Parathyroid adenoma (tissue), 2 donors: ENCODE data around the gene GSTK1.

Experiments
- H2AFZ ChIP-seq: fragments of 300-600 bp; sonication (generic); one replicate; pipeline ENCODE4 v1.7.0; 2017; ENCODE audit warnings: antibody characterized with exemption, mild to moderate bottlenecking
- H3K27ac ChIP-seq: fragments of 300-600 bp; sonication (generic); one replicate; pipeline ENCODE4 v1.7.0; 2017
- H3K27me3 ChIP-seq: fragments of 300-600 bp; sonication (generic); one replicate; pipeline ENCODE4 v1.7.0; 2017; ENCODE audit warnings: low read length; ENCODE audit not compliant: control insufficient read depth, insufficient read depth
- H3K36me3 ChIP-seq: fragments of 300-600 bp; sonication (generic); one replicate; pipeline ENCODE4 v1.7.0; 2017; ENCODE audit warnings: low read length; ENCODE audit not compliant: control insufficient read depth, insufficient read depth
- H3K4me1 ChIP-seq: fragments of 300-600 bp; sonication (generic); one replicate; pipeline ENCODE4 v1.7.0; 2017; ENCODE audit warnings: control low read depth
- H3K4me2 ChIP-seq: fragments of 300-600 bp; sonication (generic); one replicate; pipeline ENCODE4 v1.7.0; 2017; ENCODE audit warnings: low read length
- H3K4me3 ChIP-seq: fragments of 300-600 bp; sonication (generic); one replicate; pipeline ENCODE4 v1.7.0; 2017; ENCODE audit warnings: low read depth, low read length
- H3K79me2 ChIP-seq: fragments of 300-600 bp; sonication (generic); one replicate; pipeline ENCODE4 v1.7.0; 2017; ENCODE audit warnings: control low read depth
- H3K9ac ChIP-seq: fragments of 300-600 bp; sonication (generic); one replicate; pipeline ENCODE4 v1.7.0; 2017; ENCODE audit warnings: mild to moderate bottlenecking
- H3K9me3 ChIP-seq: fragments of 300-600 bp; sonication (generic); one replicate; pipeline ENCODE4 v1.7.0; 2017; ENCODE audit warnings: low read length; ENCODE audit not compliant: control insufficient read depth
- TF ChIP-seq, protein P1 (sequence below): fragments of 300-600 bp; sonication (generic); IDR thresholded peaks from one replicate; pipeline ENCODE4 v1.7.0; 2017; ENCODE audit warnings: antibody characterized with exemption, mild to moderate bottlenecking
- donor health status: primary hyperparathyroidism.

The GSTK1 gene

DNA sequence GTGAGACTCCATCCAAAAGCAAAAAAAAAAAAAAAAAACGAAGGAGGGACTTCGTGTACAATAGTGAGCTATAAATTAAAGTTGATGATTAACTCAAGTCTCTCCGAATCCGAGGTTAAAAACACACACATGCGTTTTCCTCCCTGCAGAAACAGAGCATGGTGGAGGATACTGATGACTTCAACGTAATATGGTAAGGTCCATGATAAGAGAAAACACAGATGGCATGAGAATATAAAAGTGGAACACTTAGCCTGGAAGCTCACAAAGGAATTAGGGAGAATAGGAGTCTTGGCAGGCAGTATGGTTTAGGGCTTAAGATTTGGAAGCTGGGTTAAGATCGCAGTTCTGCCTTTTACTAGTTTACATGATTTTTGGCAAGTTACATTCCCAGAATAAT is 20.1 kb upstream of the GSTK1 start:
- Histone ChIP-seq H3K27me3 (no peaks in the 10 kb centered on the region), H3K4me2 (no peak overlapping the region), H3K9me3 (no peaks in the 10 kb centered on the region), H3K27ac (no peak overlapping the region), H3K4me1 (no peaks in the 10 kb centered on the region), H3K36me3 (no peaks in the 10 kb centered on the region), H2AFZ (no peak overlapping the region), H3K4me3 (no peak overlapping the region), H3K9ac (no peak overlapping the region), H3K79me2 (no peaks in the 10 kb centered on the region)
- TF ChIP-seq, protein P1, sequence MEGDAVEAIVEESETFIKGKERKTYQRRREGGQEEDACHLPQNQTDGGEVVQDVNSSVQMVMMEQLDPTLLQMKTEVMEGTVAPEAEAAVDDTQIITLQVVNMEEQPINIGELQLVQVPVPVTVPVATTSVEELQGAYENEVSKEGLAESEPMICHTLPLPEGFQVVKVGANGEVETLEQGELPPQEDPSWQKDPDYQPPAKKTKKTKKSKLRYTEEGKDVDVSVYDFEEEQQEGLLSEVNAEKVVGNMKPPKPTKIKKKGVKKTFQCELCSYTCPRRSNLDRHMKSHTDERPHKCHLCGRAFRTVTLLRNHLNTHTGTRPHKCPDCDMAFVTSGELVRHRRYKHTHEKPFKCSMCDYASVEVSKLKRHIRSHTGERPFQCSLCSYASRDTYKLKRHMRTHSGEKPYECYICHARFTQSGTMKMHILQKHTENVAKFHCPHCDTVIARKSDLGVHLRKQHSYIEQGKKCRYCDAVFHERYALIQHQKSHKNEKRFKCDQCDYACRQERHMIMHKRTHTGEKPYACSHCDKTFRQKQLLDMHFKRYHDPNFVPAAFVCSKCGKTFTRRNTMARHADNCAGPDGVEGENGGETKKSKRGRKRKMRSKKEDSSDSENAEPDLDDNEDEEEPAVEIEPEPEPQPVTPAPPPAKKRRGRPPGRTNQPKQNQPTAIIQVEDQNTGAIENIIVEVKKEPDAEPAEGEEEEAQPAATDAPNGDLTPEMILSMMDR = no peak

DNA sequence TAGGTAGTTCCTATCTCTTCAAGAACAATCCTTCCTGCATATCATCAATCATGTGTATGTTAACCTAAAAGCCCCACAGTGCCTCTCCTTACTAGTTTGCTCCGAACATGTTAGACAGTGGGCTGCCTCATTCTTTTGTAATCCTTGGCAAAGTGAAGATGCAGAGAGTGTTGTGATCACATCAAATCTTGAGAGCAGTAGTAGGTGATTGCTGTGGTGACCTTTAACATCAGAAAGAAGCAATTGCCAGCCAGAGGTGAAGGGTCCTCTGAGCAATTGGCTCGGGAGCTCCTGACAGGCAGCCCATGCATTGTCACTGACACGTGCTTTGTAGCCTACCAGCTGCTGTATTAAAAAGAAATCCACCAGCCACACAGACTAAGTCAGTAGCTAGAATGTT is 19.6 kb upstream of the GSTK1 start:
- Histone ChIP-seq H3K4me3 (no peak overlapping the region), H3K9ac (no peak overlapping the region)

DNA sequence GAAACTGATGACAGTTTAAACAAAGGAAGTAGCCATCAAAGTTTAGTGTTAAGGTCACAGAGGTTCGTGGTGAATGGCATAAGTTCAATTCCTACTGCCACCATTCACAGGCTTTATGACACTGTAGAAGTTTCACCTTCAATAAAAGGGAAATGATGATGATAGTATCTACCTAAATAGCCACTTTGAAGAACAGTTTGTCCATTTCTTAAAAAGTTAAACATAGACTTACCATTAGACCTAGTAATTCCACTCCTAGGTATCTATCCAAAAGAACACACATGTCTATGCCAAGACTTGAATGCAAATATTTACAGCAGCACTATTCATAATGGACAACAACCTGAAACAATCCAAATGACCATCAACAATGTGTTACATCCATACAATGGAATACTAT is 18.9 kb upstream of the GSTK1 start:
- no peaks in the 10 kb centered on the region for H3K27me3 ChIP-seq
- no peaks in the 10 kb centered on the region for H3K4me1 ChIP-seq
- H3K9me3 ChIP-seq = no peaks in the 10 kb centered on the region
- H3K9ac ChIP-seq = no peak overlapping the region
- no peaks in the 10 kb centered on the region for H3K79me2 ChIP-seq
- no peak overlapping the region for H3K4me3 ChIP-seq
- TF ChIP-seq, protein P1 = no peak
- no peak overlapping the region for H3K4me2 ChIP-seq
- no peaks in the 10 kb centered on the region for H3K36me3 ChIP-seq
- no peak overlapping the region for H2AFZ ChIP-seq
- no peak overlapping the region for H3K27ac ChIP-seq

More for the DNA sequence above, 19.6 kb upstream of the GSTK1 start:
- no peaks in the 10 kb centered on the region for H3K9me3 ChIP-seq
- no peaks in the 10 kb centered on the region for H3K79me2 ChIP-seq
- H3K27ac ChIP-seq = no peak overlapping the region
- TF ChIP-seq, protein P1 = no peak
- H3K4me1 ChIP-seq = no peaks in the 10 kb centered on the region
- no peak overlapping the region for H2AFZ ChIP-seq
- H3K4me2 ChIP-seq = no peak overlapping the region
- no peaks in the 10 kb centered on the region for H3K36me3 ChIP-seq
- no peaks in the 10 kb centered on the region for H3K27me3 ChIP-seq

DNA sequence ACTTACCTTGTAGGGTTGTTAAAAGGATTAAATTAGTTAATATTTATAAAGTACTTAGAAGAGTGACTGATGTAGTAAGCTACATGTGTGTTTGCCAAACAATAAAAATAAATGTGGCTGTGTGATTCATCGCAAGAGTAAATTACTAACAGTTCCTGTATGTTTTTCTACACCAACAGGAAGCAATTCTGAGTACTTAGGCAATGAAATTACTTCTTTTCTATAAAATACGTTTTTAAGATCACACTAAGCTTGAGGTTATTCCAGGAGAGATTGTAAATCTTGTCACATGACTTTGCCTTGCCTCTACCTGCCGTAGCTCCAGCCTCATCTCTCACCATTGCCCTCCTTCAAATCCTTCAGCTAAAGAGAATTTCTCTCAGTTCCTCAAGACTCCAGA is 18.1 kb upstream of the GSTK1 start:
- Histone ChIP-seq H3K9ac (no peak overlapping the region), H2AFZ (no peak overlapping the region), H3K4me3 (no peak overlapping the region), H3K4me1 (no peaks in the 10 kb centered on the region), H3K27ac (no peak overlapping the region), H3K9me3 (no peaks in the 10 kb centered on the region), H3K36me3 (no peaks in the 10 kb centered on the region), H3K4me2 (no peak overlapping the region), H3K27me3 (no peaks in the 10 kb centered on the region), H3K79me2 (no peaks in the 10 kb centered on the region)
- TF ChIP-seq, protein P1 = no peak

DNA sequence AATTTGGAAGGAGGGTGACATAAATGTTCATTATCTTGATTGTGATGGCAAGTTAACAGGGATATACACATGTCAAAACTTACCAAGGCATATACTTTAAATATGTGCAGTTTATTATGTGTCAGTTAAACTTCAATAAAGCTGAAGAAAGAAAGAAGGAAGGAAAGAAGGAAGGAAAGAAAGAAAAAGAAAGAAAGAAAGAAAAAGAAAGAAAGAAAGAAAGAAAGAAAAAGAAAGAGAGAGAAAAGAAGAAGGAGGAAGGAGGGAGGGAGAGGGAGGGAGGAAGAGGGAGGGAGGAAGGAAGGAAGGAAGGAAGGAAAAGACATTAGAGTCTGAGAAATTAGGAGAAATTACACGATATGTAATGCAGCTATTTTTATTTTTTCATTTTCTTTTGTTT is 15.9 kb upstream of the GSTK1 start:
- Histone ChIP-seq H3K4me1 (no peaks in the 10 kb centered on the region), H3K4me2 (no peak overlapping the region), H3K4me3 (no peak overlapping the region), H3K79me2 (no peaks in the 10 kb centered on the region), H3K9ac (no peak overlapping the region), H3K9me3 (no peaks in the 10 kb centered on the region), H3K27ac (no peak overlapping the region), H3K36me3 (no peaks in the 10 kb centered on the region), H2AFZ (no peak overlapping the region), H3K27me3 (no peaks in the 10 kb centered on the region)
- TF ChIP-seq, protein P1 = no peak
